ENCODE measurements around the gene TRIM8. TPM values are rescaled to one million over a fixed set of nuclear protein-coding genes. Genes with fewer than 3 reads are reported as not detected.

The TRIM8 gene
- total and polyA plus RNA-seq, 9 of the 15 experiments (the other 6 are each of a cell fraction or from before 2014, with no cell fraction given) = 1.7 to 26.0 (median 9.1) TPM

- Histone ChIP-seq H3K27ac (ENCODE audit: extremely low read depth, low read depth, low read length) (no peak overlapping the region), H4K20me1 (replicated peaks; ENCODE audit: control insufficient read depth, insufficient read depth, low read length) (no peaks in the 10 kb centered on the region), H3K79me2 (ENCODE audit: control insufficient read depth, insufficient read depth, low read length) (no peaks in the 10 kb centered on the region), H3K36me3 (ENCODE audit: control insufficient read depth, insufficient read depth, low read length) (0 out of 3 replicates have a peak, but pooled peaks cover 3% of the 10 kb centered on the region), H3K9ac (ENCODE audit: insufficient read depth in 1 of 2, low read depth in 2 of 2, low read length in 2 of 2) (no peak overlapping the region), H2AFZ (ENCODE audit: low read depth, low read length) (no peak overlapping the region), H3K27me3 (ENCODE audit: control insufficient read depth in 2 of 2, insufficient read depth in 2 of 2, low read length in 2 of 2) (no peaks in the 10 kb centered on the region), H3K9me3 (replicated peaks; ENCODE audit: control insufficient read depth, insufficient read depth, low read depth, low read length) (no peaks in the 10 kb centered on the region), H3K4me3 (no peak overlapping the region), H3K4me1 (replicated peaks in 1 of 2; ENCODE audit: control insufficient read depth in 2 of 2, insufficient read depth in 2 of 2, low read length in 2 of 2) (peaks cover 0 to 10% of the 10 kb centered on the region in 2 experiments; a peak in 3 of 5 replicates), H3K9me1 (ENCODE audit: control insufficient read depth, insufficient read depth, low read length) (no peaks in the 10 kb centered on the region), H3K4me2 (ENCODE audit: insufficient read depth, low read length) (no peak overlapping the region)
- ChIA-PET CTCF (ENCODE audit: low intra/inter-chr PET ratio) (no interaction called here), POLR2A (interaction anchor here (0.6 kb wide), 1 partner anchor 51 kb away, joined by 4 read pairs; no protein-coding TSS in a partner anchor)
- DNase-seq (ENCODE audit: extremely low read depth in 1 of 4, low spot score in 3 of 4) = no peak
- in situ Hi-C loops (cut with MboI) (no loop called here), intact Hi-C loops (cut with micrococcal nuclease) (no loop called here)
- no TSS peak for BruUV-seq (replicated peaks)
- FAIRE-seq = no peak
- TF ChIP-seq YY1 (IDR thresholded peaks at IDR 0.05; ENCODE audit: borderline replicate concordance in 1 of 3, control insufficient read depth in 1 of 3, extremely low read depth in 1 of 3, insufficient read depth in 3 of 3, insufficient read length in 1 of 3, insufficient replicate concordance in 2 of 3, low read depth in 1 of 3, low read length in 2 of 3) (no peak), ETS1 (conservative IDR thresholded peaks at IDR 0.05; ENCODE audit: control insufficient read depth, low read depth, low read length) (no peak), KLF10 (CRISPR knock-in tag; IDR thresholded peaks at IDR 0.05) (no peak), TBL1XR1 (IDR thresholded peaks at IDR 0.05; ENCODE audit: low read length in 2 of 2) (no peak), CAMTA2 (CRISPR knock-in tag; conservative IDR thresholded peaks at IDR 0.05) (no peak)
- WGBS (ENCODE audit: insufficient coverage, low coverage, missing lambda C conversion rate) = 53% methylated on average over 6 of the region's 6 CpGs
- no peak for ATAC-seq
Measured at GRCh38 chr10:102630663-102631062, 13.6 kb upstream of the TRIM8 start.
